Activated CD4-positive, alpha-beta T cell treated with anti-CD3 and anti-CD28 coated beads, Interleukin-2, Interleukin-4, amounts not matched to agents 100 ng/mL and 50 ng/mL, durations not matched to agents 16 hours and 8 hours (primary cell): ENCODE data around the gene SOX13.
"Not testable (repeated sequence)": the region's sequence is repeated elsewhere in the genome, so short reads cannot be mapped to it uniquely, and the experiment has no call there.

Experiments
- DNase-seq: peaks from one replicate; pipeline ENCODE4 v3.0.0-alpha.2; 2020; ENCODE audit warnings: low spot score

SOX13 gene

DNA sequence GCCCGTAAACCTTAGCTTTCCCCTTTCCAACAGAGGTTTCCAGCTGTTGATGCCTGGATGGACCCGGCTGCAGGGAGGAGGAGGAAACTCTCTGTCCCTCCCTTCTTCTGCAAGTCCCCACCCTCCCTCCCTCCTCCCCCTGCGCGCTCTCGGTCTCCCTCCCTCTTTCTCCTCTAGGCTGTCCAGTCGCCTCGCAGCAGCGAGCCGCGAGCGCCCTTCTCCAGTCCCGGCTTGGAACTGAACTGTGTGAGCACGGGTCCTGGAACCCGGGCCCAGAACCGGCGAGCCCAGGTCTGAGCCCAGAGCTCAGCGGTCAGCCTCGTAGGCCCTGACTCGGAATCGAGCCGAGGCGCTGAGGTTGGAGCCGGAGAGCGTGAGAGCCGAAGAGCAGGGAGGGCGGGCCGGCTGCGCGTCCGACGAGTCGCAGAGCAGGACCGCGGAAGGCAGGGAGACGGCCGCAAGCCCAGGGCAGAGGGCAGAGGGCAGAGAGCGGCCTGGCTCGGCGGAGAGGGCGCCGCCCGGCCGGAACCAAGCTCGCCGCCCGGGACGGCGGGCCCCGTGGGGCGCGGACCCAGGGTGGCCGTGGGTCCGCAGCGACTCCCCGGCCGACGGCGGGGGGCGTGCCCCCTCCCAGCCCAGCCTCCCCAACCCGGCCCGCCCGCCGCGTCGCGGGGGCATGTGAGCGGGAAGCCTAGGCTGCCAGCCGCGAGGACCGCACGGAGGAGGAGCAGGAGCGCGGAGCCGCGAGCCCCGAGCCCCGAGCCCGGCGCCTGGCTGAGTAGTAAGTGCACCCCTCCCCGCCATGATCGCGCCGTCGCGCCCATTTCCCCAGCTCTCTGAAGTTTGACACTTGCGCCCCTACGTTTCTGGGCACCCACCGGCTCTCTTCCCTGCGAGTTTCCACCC, at the start of gene SOX13:
Gene SOX13 (plus strand): TSS at position 185 of the 906 bp plus-strand sequence. CDS start 39,801 bp downstream, outside the sequence.
- DNase-seq: peak; percentile 12

DNA sequence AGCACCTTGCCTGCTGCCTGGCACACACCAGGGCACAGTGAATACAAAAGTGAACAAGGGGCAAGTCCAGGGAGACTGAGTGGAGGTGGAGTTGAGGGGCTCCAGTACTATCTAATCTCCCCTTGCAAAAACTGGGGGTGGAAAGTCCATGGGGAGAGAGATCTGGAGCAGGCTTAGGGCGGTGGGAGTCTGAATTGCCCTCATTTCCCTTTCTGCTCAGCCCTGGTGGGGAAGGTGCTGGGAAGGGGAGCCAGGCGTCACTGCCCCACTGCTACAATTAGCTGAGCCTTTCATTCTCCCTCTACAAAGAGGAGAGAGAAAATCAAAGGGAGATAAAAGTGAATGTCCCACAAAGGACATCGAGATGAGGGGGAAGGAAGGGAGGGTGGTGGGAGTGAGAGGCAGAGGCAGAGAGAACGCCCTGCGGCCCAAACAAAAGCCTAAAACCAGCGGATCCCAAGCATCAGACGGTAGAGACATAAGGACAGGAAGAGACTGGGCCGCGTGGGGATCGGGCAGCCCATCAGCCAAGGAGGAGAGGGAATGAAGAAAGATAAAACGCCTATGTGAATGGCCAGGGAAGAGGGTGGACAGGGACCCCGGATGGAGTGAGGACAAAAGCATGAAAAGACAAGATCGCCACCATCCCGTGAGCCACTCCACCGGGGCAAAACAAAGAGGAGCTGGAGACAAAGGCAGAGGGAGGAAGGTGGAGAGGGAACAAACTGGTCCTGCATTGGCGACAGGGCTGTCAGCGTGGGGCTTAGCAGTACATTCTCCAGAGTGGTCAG, 46.8 kb upstream of the SOX13 start:
- DNase-seq: no peak

DNA sequence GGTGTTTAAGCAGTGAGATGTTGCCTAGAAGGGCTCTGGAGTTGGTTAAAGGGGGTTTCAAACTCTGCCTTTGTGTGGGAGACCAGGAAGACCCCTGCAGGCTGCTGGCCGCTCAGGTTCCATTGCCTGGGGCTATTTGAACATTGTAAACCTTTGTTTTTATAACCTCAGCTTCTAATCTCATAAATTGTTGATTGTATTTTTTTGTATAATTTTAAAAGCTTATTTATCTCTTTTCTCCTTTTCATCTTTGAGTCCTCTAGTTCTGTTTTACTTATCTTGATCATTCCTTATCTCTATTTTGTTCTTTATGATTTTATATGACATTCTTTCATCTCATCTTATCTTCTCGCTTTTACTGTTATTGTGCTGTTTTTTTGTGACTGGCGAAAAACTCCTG, 45.5 kb upstream of the SOX13 start:
- DNase-seq: no peak

DNA sequence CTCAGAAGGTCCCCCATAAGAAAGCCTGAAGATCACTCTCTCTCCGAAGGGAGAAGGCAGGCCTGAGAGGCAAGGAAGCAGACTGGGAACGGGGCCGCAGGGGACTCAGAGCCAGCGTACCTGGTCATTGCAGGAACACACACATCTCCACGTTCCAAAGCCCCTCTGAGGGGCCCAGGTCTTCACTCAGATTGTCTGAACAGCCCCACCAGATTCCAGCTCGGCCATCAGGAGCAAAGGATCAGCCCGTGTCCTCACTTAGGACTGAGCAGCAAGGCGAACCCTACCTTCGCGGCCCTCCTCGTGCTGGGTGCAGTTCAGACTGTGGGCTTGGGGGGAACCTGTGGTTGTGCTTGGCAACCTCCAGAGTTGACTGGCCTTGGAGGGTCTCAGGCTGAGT, 43.9 kb upstream of the SOX13 start:
- DNase-seq: no peak

DNA sequence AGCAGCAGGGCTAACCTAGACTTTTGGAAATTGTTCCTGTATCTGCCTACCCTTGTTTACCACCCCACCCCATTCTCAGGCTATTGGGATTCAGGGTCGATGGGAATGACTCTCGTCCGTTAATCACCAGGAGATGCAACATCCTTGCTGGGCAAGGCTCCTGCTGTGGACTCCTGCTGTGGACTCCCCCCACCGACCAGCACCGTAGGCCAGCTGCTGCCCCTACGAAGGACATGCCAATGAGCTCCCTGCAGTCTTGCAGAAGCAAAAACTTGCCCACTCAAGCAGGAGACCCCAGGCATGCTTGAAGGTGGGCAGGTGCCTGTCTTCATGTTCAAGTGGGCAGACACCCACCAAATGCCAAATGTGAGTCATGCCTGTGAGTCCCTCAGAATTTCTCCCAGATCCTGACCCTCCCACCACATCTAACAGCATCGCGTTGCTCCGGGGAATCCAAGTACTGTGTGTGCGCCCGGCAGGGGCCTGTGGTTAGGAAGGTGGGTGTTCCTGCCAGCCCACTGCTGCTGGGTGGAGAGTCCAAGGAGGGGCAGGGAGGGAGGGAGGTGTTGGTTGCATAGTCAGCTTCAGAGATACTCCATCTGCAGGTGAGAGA, 41.7 kb upstream of the SOX13 start:
- no peak for DNase-seq

DNA sequence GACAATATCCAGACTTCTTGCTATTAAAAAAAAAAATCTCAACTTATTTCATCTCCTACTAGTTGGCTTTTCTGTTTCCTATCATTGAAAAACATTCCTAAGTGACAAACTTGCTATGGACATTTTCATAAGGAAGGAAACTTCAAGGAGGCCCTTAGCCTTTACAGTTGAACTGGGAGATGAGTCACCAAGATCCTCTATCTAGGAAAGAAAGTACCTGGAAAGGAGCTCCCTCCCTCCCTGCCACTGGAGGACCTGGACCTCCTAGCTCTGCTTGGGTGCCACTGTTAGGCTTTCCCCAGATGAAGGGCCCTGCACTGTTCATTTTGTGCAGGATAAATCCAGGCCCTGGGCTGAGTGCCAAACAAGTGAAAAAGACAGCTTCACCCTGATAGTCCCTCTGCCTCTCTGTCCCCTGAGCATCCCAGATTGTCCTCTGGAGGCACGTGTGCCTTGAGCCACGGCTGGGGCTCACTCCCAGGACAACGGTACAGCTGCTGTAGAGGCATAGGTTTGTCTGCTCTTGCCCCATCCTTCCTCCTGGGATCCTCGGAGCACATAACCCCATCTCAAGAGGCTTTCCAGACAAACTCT, 40.2 kb upstream of the SOX13 start:
- no peak for DNase-seq

DNA sequence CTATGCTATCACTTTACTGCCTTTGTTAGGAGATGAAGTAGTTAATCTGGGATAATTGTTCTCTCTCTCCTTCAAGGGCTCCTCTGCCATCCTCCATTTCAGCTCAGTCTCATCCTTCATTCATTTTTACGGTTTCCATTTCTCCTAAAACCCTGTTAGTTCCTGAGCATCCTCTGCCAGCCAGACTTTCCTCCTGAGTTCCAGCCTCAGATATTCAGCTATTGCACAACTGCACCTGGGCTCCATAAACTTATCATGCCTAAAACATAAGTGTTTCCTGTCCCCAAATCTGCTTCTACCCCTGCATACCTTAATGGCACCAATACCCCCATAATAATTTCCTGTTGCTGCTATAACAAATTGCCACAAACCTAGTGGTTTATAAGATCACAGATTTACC, 39.6 kb upstream of the SOX13 start:
- DNase-seq: no peak

DNA sequence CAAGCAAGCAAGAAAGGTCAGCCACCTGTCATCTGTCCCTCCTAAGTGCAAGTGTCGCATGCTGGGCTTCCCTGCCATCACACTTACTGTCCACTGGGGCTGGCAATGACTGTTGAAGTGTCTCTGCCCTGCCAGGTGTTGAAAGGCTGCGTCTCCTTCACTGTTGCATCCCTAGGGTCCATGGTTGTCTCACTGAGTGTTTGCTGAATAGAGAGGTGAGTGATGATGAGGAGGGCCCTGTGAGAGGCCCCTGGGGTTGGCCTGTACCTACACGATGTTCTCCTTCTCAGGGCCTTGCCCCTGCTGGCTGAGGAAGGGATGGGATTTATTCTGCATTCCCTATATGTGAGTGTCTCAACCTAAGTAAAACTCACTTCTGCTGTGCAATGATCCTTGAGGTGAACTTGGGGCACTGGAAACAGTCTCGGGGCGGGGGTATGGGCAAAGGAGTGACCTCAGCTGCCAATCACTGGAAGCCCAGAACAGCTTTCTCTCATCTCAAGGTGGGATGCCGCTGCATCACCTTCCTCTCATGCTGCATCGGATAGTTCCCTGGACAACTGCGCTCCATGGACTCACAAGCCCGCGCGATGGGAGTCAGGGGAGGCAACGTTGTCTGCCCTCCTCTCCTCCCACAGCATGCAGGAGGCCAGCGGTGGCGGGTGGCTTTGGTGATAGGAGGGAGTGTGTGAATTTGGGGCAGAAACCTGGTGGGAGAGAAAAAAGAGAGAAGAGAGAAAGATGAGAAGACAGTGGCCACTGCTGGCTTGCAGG, 35.8 kb upstream of the SOX13 start:
- DNase-seq: no peak

DNA sequence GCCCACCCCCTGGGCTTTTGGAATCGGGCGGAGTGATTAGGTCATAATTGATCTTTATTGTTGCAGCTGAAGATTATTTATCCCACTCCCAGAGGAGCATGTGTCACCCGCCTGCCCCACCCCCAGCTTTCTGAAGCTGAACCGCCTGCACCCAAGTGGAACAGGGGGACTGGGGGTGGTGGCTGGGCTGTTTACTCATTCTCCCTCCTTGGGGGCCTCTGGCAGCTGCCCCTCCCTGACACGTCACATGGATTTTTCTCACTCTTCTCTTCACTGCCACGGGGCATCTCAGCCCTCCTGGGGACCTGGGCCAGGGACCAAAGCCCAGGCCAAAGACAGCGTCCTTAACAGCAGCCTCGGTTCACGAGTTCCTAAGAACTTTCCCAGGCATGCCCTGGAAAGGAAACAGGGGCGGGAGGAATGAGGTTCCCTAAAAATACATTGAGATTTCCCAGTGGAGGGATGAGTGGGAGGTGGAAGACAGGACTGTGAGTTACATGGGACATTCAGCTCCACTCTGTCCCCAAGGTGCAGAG, 31.6 kb upstream of the SOX13 start:
- DNase-seq: no peak

DNA sequence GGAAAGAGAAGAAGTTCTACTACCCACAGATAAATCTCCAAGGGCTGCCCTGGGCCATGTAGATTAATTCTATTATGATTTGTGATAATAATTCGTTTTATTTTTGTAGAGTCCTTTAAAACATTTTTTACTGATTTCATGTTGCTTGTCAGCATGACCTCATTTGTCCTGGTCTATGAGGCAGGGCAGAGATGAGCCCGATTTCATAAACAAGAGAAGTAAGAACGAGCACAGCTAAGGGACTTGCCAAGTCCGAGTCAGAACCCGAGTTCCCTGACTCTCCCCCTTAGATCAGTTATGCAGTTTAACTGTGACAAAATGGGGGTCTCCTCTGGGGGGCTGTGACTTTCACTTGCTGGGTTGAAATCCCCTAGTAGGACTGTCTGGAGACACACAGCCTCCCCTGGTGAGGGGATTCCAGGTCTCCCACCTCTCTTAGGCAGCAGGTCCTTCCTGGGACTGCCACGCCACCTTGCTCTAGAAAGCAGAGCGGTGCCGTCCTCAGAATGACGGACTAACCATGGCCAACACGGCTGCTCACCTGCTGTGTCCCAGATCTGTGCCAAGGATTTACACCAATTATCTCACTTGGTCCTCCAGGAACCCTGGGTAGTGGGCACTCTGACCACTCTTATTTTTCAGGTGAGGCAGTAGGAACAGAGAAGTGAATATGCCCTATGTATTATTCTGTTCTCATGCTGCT, 31.0 kb upstream of the SOX13 start:
- DNase-seq: no peak

DNA sequence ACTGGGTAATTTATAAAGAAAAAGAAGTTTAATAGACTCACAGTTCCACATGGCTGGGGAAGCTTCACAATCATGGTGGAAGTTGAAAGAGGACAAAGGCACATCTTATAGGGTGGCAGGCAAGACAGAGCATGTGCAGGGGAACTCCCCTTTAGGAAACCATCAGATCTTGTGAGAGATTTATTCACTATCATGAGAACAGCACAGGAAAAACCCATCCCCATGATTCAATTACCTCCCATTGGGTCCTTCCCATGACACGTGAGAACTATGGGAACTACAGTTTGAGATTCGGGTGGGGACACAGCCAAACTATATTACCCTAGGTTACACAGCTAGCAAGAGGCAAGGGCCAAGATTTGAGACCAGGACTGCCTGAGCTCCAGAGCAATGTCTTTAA, 30.4 kb upstream of the SOX13 start:
- DNase-seq: no peak

DNA sequence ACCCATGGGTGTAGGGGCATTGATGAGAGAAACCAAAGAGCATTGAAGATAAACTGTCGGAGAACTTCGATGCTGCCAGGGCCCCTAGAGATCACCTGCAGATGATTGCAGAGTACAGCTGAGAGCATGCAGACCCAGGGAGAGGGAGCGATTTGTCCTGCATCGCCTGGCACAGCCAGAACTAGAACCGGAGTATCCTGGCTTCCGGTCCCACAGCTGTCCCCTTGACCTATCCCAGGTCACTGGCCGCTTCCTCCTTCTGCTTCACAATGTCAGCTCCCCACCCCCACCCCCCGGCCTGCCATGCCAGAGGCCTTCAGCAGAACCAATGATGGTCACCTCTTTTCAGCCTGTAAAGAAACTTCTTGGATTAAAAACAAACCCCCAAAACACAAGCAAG, 29.2 kb upstream of the SOX13 start:
- no peak for DNase-seq

DNA sequence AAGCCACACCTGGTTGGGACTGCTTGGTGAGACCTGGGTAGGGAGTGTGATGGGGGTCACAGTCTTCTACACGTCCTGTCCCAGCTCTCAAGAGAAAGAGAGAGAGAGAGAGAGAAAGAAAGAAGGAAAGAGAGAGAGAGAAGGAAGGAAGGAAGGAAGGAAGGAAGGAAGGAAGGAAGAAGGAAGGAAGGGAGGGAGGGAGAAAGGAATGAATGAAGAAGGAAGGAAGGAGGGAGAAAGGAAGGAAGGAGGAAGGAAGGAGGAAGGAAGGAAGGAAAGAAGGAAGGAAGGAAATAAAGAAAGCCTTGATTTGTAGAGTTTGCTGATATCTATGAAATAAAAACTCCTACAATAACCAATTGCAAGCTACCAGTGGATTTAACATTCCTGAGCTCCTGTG, 28.5 kb upstream of the SOX13 start:
- no peak for DNase-seq

DNA sequence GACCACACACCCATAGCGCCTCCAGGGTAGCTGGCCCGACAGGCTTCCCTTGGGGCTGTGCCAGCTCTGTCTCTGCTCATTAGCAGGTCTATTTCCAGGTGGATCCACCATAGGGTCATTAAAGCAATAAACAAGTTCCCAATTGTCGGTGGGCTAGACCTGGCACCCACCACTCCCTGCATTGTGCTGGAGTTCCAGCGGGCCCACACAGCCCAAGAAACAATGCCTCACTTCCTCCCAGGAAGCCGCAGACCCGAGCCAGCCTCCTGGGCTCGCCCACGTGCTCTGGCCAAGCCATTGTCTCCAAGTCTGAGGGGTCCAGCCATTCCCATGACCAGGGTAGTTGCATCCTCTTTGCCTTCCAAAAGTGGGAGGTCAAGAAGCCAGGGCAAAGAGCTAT, 27.5 kb upstream of the SOX13 start:
- no peak for DNase-seq

DNA sequence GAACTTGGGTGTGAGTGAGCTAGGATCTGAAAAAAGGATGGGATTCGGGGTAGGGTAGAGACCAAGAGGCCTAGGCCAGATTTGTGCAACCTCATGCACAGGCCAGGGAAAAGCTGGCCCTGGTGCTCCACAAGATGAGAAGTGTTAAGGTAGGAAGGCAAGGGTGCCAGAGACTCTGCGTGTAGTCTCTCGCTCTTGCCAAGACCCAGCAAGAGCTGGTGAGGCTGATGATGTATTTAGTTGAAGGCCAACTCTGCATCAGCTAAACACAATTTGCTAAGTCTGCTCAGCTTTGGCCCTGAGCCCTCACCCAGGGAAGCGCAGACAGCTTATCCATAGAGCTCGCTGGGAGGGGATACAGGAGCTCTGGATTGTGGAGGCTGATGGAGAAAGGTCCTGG, 26.6 kb upstream of the SOX13 start:
- no peak for DNase-seq

DNA sequence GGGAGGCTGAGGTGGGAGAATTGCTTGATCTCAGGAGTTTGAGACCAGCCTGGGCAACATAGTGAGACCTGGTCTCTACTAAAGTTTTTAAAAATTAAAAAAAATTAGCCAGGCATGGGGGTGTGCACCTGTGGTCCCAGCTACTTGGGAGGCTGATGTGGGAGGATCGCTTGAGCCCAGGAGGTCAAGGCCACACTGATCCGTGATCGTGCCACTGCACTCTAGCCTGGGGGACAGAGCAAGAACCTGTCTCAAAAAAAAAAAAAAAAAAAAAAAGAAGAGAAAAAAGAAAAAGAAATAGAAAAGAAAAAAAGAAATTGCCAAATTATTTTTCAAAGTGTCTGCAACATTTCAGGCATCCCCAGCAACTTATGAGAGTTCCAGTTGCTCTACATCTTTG, 24.1 kb upstream of the SOX13 start:
- DNase-seq: not testable (repeated sequence)

DNA sequence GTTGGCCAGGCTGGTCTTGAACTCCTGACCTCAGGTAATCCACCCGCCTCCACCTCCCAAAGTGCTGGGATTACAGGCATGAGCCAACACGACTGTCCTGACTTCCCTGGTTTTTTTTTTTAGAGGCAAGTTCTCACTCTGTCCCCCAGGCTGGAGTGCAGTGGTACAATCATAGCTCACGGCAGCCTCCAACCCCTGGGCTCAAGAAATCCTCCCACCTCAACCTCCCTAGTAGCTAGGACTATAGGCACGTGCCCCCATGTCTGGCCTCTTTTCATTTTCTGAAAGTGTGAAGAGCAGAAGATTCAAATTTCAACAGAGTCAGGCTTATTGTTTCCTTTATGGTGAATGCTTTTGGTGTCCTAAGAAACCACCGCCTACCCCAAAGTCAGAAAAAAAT, 21.7 kb upstream of the SOX13 start:
- no peak for DNase-seq

DNA sequence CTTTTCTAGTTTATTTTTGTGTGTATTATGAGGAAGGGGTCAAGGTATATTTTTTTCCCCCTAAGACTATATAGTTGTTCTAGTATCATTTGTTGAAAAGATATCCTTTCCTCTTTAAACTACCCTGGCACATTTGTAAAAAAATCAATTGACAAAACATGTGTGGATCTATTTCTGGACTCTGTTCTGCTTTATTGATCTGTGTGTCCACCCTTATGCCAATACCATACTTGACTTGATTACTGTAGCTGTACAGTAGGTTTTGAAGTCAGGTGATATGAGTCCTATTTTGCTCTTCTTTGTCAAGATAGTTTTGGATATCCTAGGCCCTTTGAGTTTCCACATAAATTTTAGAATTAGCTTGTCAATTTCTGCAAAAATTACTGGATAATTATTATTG, 21.2 kb upstream of the SOX13 start:
- no peak for DNase-seq

DNA sequence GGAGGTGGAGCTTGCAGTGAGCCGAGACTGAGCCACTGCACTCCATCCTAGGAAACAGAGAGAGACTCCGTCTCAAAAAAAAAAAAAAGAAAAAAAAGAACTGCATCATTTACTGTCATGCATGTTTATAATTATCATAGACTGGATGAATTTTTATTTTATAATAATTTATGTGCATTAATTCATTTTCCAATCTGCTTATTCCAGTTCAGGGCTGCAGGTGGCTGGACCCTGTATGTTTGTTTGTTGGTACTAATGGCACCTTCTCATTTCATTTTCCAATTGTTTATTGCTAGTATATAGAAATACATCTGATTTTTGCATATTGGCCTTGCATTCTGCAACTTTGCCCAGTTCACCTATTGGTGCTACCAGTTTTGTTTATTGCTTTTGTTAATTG, 19.0 kb upstream of the SOX13 start:
- DNase-seq: no peak

DNA sequence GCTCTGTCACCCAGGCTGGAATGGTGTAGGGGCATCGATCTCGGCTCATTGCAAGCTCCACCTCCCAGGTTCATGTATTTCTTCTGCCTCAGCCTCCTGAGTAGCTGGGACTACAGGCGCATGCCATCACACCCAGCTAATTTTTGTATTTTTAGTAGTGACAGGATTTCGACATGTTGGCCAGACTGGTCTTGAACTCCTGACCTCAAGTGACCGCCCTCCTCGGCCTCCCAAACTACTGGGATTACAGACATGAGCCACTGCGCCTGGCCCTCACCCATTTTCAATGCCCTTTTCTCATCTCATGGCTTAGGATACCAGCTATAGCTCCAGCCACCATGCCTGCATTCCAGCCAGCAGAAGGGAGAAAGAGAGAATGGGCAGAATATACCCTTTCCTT, 12.9 kb upstream of the SOX13 start:
- DNase-seq: no peak

DNA sequence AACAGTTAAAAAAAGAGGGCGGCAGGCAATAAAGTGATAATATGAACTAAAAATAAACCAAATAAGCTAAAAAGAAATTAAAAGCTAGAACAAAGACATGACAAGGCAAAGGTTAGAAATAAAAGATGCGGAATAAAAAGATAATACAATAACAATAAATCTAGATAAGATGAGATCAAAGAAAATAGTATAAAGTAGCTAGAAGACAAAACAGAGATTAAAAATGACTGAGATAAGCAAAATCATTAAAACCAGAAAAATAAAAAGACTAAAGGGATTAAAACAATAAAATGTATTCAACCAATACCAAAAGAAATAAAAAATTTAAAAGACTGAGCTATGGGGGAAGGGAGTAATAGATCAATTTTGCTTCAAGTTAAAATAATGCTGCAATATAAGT, 10.8 kb upstream of the SOX13 start:
- no peak for DNase-seq
